Endothelial cell of umbilical vein (primary cell): ENCODE data around the gene TFDP2. TPM values are rescaled to one million over a fixed set of nuclear protein-coding genes. Genes with fewer than 3 reads are reported as not detected.

Experiments
- BruUV-seq: library from RNA; stranded (reverse); fragments of 400-500 nt; replicated peaks from 2 replicates; lab custom pipeline; 2021; lab: Mats Ljungman, UMichigan
- CTCF ChIA-PET: fragments of 300-600, 350-600 bp; sonication (Branson Sonifier 250); formaldehyde crosslinking; loops from one replicate; lab custom pipeline; 2021; ENCODE audit warnings: antibody characterized with exemption, inconsistent platforms; lab: Charles Lee
- POLR2A ChIA-PET: fragments of 300-600, 350-600 bp; sonication (Branson Sonifier 250); formaldehyde crosslinking; loops from one replicate; lab custom pipeline; 2021; ENCODE audit warnings: antibody characterized with exemption, inconsistent platforms; lab: Charles Lee
- DNase-seq: peaks from one replicate; pipeline ENCODE4 v3.0.0-alpha.2; 2011; ENCODE audit warnings: low read depth, low spot score
- FAIRE-seq: peaks from 2 replicates; lab custom pipeline; 2011; peaks lifted over from hg19 to GRCh38; lab: Jason Lieb, UNC
- H2AFZ ChIP-seq: 2 replicates; pipeline ENCODE4 v1.6.0; 2012; ENCODE audit warnings: low read depth, low read length, control low read depth, inconsistent platforms
- H3K27ac ChIP-seq: 2 replicates; pipeline ENCODE4 v1.5.1; 2011; ENCODE audit warnings: low read depth, mild to moderate bottlenecking, control low read depth, low read length, moderate library complexity; ENCODE audit not compliant: insufficient read depth
- H3K27me3 ChIP-seq, 2 experiments: 2 replicates each; pipeline versions ENCODE4 v1.6.0 to v1.6.1; 2011; ENCODE audit warnings: low read length in 2 of 2, mixed read lengths in 1 of 2; ENCODE audit not compliant: control insufficient read depth in 2 of 2, insufficient read depth in 2 of 2
- H3K36me3 ChIP-seq, 2 experiments: 2 replicates in 1 of 2; 3 replicates in 1 of 2; pipeline ENCODE4 v1.5.1; 2011; ENCODE audit warnings: low read length in 2 of 2, mild to moderate bottlenecking in 1 of 2, moderate library complexity in 1 of 2; ENCODE audit not compliant: control insufficient read depth in 2 of 2, insufficient read depth in 2 of 2; ENCODE audit errors: extremely low read depth in 1 of 2
- H3K4me1 ChIP-seq: 3 replicates; pipeline ENCODE4 v1.5.1; 2011; ENCODE audit warnings: mild to moderate bottlenecking, low read length; ENCODE audit not compliant: control insufficient read depth, insufficient read depth; ENCODE audit errors: extremely low read depth
- H3K4me2 ChIP-seq: 2 replicates; pipeline ENCODE4 v1.6.1; 2011; ENCODE audit warnings: low read length, control low read depth, mixed read lengths; ENCODE audit not compliant: insufficient read depth
- H3K4me3 ChIP-seq, 3 experiments: fragments of 200-600 bp in 1 of 3; sonication (generic), shearing (Covaris generic) in 1 of 3; replicated peaks in 1 of 3; 2 replicates each; pipeline ENCODE4 v1.5.1; 2011 to 2016; ENCODE audit warnings: control low read depth in 3 of 3, low read length in 3 of 3, mild to moderate bottlenecking in 2 of 3, inconsistent platforms in 1 of 3, low read depth in 1 of 3, moderate library complexity in 1 of 3; ENCODE audit not compliant: insufficient read depth in 1 of 3
- H3K79me2 ChIP-seq: 2 replicates; pipeline ENCODE4 v1.6.0; 2012; ENCODE audit warnings: low read length, inconsistent platforms; ENCODE audit not compliant: control insufficient read depth, insufficient read depth
- H3K9ac ChIP-seq: replicated peaks from 2 replicates; pipeline ENCODE3; 2011; ENCODE audit warnings: low read length, control low read depth; ENCODE audit not compliant: insufficient read depth; ENCODE audit errors: extremely low read depth
- H3K9me1 ChIP-seq: replicated peaks from 3 replicates; pipeline ENCODE4 v1.6.0; 2011; ENCODE audit warnings: mild to moderate bottlenecking, low read length; ENCODE audit not compliant: control insufficient read depth, insufficient read depth; ENCODE audit errors: extremely low read depth
- H3K9me3 ChIP-seq: replicated peaks from 2 replicates; pipeline ENCODE4 v1.5.1; 2012; ENCODE audit warnings: low read length, inconsistent platforms; ENCODE audit not compliant: control insufficient read depth, insufficient read depth
- H4K20me1 ChIP-seq: replicated peaks from 2 replicates; pipeline ENCODE3; 2011; ENCODE audit warnings: mild to moderate bottlenecking, low read length; ENCODE audit not compliant: control insufficient read depth, insufficient read depth; ENCODE audit errors: extremely low read depth
- CTCF ChIP-seq, 2 donors: IDR thresholded peaks; 1 replicate in 1 of 2; 2 replicates in 1 of 2; pipeline ENCODE4 v1.5.1; 2011; ENCODE audit warnings: low read length in 2 of 2, mild to moderate bottlenecking in 2 of 2, moderate library complexity in 2 of 2, control low read depth in 1 of 2, inconsistent platforms in 1 of 2, low read depth in 1 of 2; ENCODE audit not compliant: insufficient read depth in 1 of 2; ENCODE audit errors: extremely low read depth in 1 of 2
- EZH2 ChIP-seq: IDR thresholded peaks from 2 replicates; pipeline ENCODE4 v1.6.1; 2012; ENCODE audit warnings: borderline replicate concordance, low read depth, mild to moderate bottlenecking, moderate library complexity, low read length, inconsistent platforms; ENCODE audit not compliant: severe bottlenecking
- FOS ChIP-seq: IDR thresholded peaks from 2 replicates; pipeline ENCODE4 v1.6.1; 2011; ENCODE audit warnings: mild to moderate bottlenecking, low read length, moderate library complexity, borderline replicate concordance; ENCODE audit not compliant: insufficient read depth
- GATA2 ChIP-seq: IDR thresholded peaks from 2 replicates; pipeline ENCODE4 v1.7.0; 2011; ENCODE audit warnings: low read depth, mild to moderate bottlenecking, moderate library complexity, mixed read lengths, low read length; ENCODE audit not compliant: insufficient read length, insufficient read depth
- JUN ChIP-seq: IDR thresholded peaks from 2 replicates; pipeline ENCODE4 v1.6.1; 2011; ENCODE audit warnings: borderline replicate concordance, low read depth; ENCODE audit not compliant: insufficient read length, insufficient read depth
- MAX ChIP-seq: IDR thresholded peaks from 2 replicates; pipeline ENCODE4 v1.6.1; 2011; ENCODE audit not compliant: insufficient read depth, insufficient read length
- MYC ChIP-seq: IDR thresholded peaks from one replicate; pipeline ENCODE4 v1.6.1; 2011; ENCODE audit warnings: mild to moderate bottlenecking, low read depth, low read length
- POLR2A ChIP-seq: IDR thresholded peaks from 2 replicates; pipeline ENCODE4 v1.6.1; 2012; ENCODE audit warnings: low read depth, mild to moderate bottlenecking, control low read depth, low read length
- POLR2AphosphoS5 ChIP-seq: IDR thresholded peaks from 2 replicates; pipeline ENCODE4 v1.6.1; 2012; ENCODE audit warnings: low read depth, mild to moderate bottlenecking, control low read depth, low read length, moderate library complexity; ENCODE audit not compliant: insufficient read depth
- dilution Hi-C: fragments of 300-500 bp; cut with MboI; formaldehyde crosslinking; loops from one replicate; pipeline ENCODE4 v1.15.0; 2019; ENCODE audit warnings: low sequenced_read_pairs; ENCODE audit not compliant: extremely low pct_ligation_motif_present
- intact Hi-C: fragments of 100-400 bp; cut with micrococcal nuclease; formaldehyde crosslinking; loops from one replicate; pipeline ENCODE4 v1.10.0; 2022
- polyA plus RNA-seq, 4 experiments: library from polyadenylated mRNA; depleted of rRNA in 3 of 4; stranded (reverse) in 3 of 4; unstranded in 1 of 4; fragments of >200 nt; gene quantifications; 2 replicates each; pipeline versions ENCODE4 v1.2.1 to v1.2.3, GENCODE V29; 2011 to 2012; ENCODE audit warnings: missing spikeins in 1 of 4
- total RNA-seq: library from RNA; stranded (reverse); gene quantifications from 2 replicates; pipeline ENCODE4 v1.2.3, GENCODE V29; 2021

Gene TFDP2
- total and polyA plus RNA-seq, 2 donors (not counting 3 experiments of a cell fraction or from before 2014, with no cell fraction given) = 8.5 to 21.5 TPM

- FAIRE-seq (no peak), DNase-seq (no peak)
- BruUV-seq = no TSS peak
- CTCF ChIA-PET = interaction anchor here (1.9 kb wide), 1 partner anchor 98 kb away, joined by 6 read pairs; no protein-coding TSS in a partner anchor
- H3K9me3 ChIP-seq = no peaks in the 10 kb centered on the region
- H3K4me3 ChIP-seq = peak overlapping the region in 2 of 3 experiments; percentile 64 to 95
- H3K79me2 ChIP-seq = no peaks in the 10 kb centered on the region
- H2AFZ ChIP-seq = peak overlapping the region; percentile 51
- POLR2A ChIA-PET = no interaction called here
- H3K4me2 ChIP-seq = peak overlapping the region; percentile 98
- peaks cover 7% of the 10 kb centered on the region for H3K4me1 ChIP-seq
- peak overlapping the region; percentile 60 for H3K9ac ChIP-seq
- H3K9me1 ChIP-seq = no peaks in the 10 kb centered on the region
- H3K36me3 ChIP-seq = no peaks in the 10 kb centered on the region
- H4K20me1 ChIP-seq = no peaks in the 10 kb centered on the region
- H3K27me3 ChIP-seq = no peaks in the 10 kb centered on the region
- TF ChIP-seq MYC (no peak), GATA2 (no peak), MAX (no peak), JUN (no peak), EZH2 (no peak), CTCF (IDR thresholded peaks at IDR 0.05; ENCODE audit: extremely low read depth in 1 of 2, insufficient read depth in 1 of 2, low read depth in 1 of 2, low read length in 2 of 2) (no peak), POLR2AphosphoS5 (no peak), FOS (no peak), POLR2A (no peak)
- H3K27ac ChIP-seq = no peak overlapping the region
- intact Hi-C loops = no loop called here
- dilution Hi-C loops = no loop called here
Measured at GRCh38 chr3:142027300-142027699, 122.0 kb downstream of the TFDP2 start.
